Ramos (cell line): ENCODE results near the gene PTK6.

Source experiments
- in situ Hi-C: fragments of 300-500 bp; cut with MboI; formaldehyde crosslinking; loops from one replicate; pipeline ENCODE4 v1.14.3; 2022; ENCODE audit warnings: low sequenced_read_pairs; ENCODE audit not compliant: unreplicated experiment

PTK6 gene

DNA sequence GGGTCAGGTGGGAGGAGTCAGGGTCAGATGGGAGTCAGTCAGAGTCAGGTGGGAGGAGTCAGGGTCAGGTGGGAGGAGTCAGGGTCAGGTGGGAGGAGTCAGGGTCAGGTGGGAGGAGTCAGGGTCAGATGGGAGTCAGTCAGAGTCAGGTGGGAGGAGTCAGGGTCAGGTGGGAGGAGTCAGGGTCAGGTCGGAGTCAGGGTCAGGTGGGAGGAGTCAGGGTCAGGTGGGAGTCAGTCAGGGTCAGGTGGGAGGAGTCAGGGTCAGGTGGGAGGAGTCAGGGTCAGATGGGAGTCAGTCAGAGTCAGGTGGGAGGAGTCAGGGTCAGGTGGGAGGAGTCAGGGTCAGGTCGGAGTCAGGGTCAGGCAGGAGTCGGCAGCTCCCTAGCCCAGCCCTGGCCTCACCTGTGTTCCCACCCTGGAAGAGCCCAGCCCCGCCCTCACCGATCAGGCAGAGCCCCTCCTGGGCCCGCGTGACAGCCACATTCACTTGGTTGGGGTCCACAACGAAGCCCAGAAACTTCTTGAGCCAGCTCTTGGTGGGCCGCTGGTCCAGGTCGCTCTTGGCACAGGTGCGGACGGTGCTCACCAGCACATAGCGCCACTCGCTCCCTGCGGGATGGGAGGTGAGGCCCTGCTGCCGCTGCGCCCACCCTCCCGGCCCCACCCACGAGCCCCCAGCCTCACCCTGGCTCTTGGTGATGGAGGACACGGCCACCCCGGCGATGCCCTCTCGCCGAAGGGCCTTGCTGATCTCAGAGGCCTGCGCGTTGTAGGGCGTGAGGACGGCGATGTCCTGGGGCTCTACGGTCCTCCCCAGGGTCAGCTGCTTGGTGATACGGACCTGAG, 22.5 kb upstream of the PTK6 start:
- in situ Hi-C loops = loop anchor here (5.0 kb wide), 1 partner anchor 78 kb away; no protein-coding TSS in a partner anchor

DNA sequence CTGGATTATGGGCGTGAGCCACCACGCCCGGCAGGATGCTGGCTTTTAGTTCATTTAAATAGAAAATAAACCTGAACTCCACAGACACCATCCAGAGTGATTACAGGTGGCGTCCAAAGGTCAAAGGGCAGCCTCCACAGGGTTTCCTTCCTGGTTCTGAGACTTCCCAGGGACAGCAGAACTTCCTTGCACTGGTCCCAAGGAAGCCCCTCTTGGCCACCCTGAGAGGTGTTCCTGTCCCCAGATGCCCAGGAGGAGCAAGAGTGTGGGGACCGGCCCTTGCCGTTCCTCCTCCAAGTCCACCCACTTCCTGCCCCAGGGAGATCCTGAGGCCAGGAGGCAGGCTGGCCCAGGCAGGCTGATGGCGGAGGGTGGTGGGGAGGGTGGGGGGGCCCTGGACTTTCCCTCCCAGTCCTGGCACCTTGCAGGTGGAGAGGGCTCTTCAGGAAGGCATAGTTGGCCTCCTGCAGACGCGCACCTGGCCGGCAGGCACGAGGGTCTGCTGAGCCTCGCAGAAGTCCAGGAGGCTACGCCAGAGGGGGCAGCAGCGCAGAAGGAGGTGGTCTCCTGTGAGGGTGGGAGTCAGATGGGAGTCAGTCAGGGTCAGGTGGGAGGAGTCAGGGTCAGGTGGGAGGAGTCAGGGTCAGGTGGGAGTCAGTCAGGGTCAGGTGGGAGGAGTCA, 21.8 kb upstream of the PTK6 start:
- in situ Hi-C loops = loop anchor here (5.0 kb wide), 1 partner anchor 78 kb away; no protein-coding TSS in a partner anchor

- in situ Hi-C loops = loop anchor here (5.0 kb wide), 1 partner anchor 80 kb away; no protein-coding TSS in a partner anchor
Observed at GRCh38 chr20:63557481-63557891, 20.3 kb upstream of the PTK6 start.

- in situ Hi-C loops = loop anchor here (5.0 kb wide), 1 partner anchor 80 kb away; no protein-coding TSS in a partner anchor
Observed at GRCh38 chr20:63556873-63557478, 19.8 kb upstream of the PTK6 start.

GRCh38 chr20:63555661-63556381, 18.6 kb upstream of the PTK6 start:
- in situ Hi-C loops = loop anchor here (5.0 kb wide), 1 partner anchor 81 kb away; no protein-coding TSS in a partner anchor

DNA sequence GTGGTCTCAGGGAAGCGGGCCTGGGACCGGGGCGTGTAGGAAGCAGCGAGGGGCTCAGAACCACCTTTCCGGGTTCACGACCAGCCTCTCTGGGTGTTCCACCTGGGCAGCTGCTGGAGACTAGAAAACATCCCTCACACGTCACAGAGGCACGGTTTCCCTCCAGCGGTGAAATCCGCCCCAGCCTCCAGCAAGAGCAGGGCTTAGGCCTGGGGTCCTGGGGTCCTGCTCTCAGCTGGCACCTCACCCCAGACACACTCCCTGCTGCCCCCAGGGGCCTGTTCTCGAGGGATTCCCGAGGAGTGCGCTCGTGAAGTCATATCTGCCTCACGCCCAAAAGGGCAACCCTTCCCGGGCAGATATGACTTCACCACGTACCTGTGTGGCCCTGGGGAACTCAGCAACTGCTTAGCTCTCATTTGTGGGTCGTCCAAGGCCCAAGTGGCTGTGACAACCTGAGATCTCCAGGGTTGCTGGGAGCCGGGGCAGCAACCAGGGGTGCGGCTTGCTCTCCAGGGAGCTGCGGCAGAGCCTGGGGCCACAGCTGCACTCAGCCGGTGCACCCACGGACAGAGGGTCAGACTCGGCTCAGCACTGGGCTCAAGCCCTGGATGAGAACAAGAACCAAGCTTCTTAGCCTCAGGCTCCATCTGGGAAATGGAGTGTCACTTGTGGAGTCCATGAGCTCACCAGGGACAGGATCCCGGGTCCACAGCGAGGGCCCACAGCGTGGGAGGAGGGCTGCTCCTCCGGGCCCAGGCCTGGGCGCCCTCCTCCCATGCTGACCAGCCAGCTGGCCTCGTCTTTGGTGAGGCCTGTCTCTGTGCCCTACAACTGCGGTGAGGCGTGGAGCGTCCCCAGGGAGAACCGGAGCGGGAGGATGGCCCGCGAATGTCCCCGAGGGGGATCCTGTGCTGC, 17.4 kb upstream of the PTK6 start:
- in situ Hi-C loops = loop anchor here (5.0 kb wide), 1 partner anchor 83 kb away; no protein-coding TSS in a partner anchor

DNA sequence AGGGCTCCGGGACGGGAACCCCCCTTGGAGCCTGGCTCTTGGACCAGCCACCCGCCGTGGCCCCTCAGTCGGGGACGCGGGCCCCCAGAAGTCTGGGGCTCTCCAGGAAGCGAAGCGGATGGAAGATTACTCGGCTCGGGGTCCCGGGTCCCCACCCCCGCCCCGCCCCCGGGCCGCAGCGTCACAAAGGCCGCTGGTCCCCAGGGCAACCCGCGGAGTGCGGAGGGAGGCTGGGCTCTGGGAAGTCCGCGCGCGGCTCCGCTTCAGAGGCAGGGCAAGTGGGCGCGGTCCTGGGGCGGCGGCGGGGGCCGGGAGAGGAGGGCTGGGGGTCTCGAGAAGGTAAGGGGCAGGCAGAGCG, 16.7 kb upstream of the PTK6 start, which contains the start of gene FNDC11:
TSS of gene FNDC11 (plus strand) at position 227 of the 358 bp plus-strand sequence. CDS start 1,505 bp downstream, outside the sequence.
- in situ Hi-C loops = no loop called here

- in situ Hi-C loops = no loop called here
Observed at GRCh38 chr20:63553251-63553932, 16.2 kb upstream of the PTK6 start.

DNA sequence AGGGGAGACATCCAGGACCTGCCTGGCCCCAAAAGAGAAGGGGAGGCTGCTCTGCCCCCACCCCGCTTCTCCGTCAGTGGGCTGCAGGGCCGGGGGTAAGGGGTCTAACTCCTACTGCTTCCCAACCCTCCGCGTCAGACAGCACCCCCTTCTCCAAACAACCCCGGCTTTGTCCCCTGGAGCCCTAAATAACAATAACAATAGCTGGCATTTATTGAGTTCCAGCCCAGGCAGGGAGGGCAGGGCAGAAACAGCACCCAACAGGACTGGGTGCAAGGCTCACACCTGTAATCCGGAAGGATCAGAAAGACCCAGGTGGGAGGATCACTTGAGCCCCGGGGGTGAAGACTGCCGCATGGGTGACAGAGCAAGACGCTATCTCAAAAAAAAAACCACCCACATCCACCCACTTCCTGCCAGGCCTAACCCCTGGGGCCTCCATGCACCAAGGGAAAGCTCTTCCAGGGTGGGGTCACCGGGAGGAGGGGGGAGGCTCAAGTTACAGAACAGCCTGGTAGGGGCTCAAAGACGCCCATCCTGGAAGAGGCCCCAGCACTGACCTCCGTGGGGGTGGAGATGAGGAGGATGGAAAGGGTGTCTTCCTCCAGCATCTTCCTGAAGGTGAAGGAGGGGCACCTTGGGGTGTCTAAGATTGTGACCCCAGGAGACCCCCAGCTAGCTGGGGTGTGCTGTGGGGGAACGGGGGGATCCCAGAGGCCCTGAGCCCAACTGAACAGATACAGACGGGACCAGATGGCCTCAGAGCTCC, 15.5 kb upstream of the PTK6 start:
- in situ Hi-C loops = no loop called here

GRCh38 chr20:63551068-63551467, 13.9 kb upstream of the PTK6 start:
- in situ Hi-C loops = no loop called here

DNA sequence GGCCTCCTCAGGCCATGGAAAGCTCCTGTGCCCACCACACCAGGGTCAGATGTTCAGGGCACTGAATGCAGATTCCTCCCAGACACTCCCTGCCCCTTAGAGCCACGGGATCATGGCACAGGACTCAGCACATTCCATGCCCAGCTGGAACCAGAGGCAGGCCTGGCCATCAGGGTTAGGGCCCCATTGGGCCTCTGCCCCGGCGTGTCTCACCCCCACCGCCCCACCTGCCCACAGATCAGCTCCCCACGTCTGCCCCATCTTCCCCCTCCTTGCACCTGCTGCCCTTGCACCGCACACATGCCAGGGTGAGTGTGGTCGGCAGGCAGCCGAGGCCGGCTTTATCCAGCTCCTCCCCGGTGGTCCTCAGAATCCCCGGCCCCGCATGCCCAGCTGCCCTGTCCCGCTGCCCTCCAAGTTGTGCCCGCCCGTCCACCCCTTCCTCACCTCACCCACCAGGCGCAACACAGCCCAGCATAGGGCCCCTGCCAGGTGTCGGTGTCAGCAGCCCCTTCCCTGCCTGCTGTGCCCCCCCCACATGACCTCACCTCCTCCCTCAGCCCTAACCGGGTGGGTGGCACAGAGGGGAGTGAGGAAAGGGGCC, 12.6 kb upstream of the PTK6 start:
- in situ Hi-C loops = no loop called here

DNA sequence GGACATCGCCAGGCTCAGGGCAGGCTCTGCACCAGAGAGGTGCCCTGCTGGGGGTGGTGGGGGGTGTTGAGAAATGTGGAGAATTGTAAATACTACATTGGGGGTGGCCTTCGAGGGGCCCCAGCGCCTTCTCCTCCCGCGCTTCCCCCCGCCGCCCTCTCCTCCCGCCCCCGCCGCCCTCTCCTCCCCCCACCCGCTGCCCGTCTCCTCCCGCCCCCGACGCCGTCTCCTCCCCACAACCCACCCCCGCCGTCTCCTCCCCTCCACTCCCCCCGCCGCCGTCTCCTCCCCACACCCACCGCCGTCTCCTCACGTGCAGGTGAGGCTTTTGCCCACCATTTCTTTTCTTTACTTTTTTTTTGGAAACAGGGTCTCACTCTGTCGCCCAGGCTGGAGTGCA, 11.8 kb upstream of the PTK6 start:
- in situ Hi-C loops = no loop called here

DNA sequence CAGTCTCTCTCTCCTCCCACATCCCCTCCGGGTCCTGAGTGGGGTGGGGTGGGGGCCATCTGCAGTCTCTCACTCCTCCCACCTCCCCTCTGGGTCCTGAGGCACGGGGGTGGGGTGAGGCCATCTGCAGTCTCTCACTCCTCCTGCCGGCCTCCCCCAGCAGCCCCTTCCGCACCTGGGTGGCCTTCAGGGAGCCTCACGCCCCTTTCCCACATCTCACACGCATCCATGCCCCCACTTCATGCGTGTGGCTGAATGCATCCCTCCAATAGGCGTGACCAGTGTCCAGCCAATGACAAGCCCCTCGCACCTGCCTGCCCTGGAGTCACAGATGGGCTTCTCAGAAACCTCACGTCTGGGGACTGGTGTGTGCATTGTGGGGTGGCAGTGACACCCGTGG, 11.4 kb upstream of the PTK6 start:
- in situ Hi-C loops = no loop called here

DNA sequence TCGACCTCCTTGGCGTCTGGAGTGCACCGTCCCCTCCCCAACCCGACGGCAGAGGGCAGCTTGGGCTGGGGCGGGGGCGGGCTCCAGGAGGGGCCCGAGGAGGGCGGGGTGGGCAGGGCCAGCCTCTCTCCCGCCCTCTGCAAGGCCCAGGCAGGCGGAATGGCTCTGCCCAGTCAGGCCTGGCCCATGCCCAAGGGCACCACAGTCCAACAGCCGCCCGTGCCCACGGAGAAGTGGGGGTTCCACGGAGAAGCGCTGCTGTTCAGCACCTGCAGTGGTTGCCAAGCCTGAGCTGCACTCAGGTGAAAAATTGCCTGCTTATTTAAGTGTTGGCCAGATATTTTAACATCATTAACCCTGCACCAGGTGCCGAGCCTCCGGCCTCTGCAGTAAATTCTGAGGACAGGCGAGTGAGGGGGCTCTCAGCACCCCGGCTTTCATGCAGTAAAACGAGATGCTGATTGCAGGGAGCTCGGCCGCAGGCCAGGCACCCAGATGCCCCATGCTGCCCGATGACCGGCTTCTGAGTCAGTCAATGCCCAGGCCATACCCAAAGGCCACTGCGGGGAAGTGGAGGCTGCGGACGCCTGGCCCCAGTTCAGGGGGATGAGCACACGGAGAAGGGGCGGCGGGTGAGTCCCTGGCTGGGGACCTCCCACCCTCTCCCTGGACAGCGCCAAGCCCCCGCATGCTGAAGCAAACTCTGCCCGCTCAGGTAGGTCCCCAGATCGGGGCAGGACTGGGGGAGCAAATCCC, 10.7 kb upstream of the PTK6 start, which contains the start of gene SRMS:
TSS of gene SRMS (minus strand) at position 25 of the 756 bp plus-strand sequence. CDS start 286 bp downstream, outside the sequence.
- in situ Hi-C loops = no loop called here

- in situ Hi-C loops = no loop called here
Observed at GRCh38 chr20:63546956-63547724, 10.0 kb upstream of the PTK6 start.
